HEK293 (cell line): Measurements from ENCODE around the gene INHBA.

Experiments used
- CTCF ChIP-seq: fragments of 450-650 bp; formaldehyde crosslinking; IDR thresholded peaks from 2 replicates; pipeline ENCODE4 v1.5.1; 2016; ENCODE audit warnings: missing biosample characterization, missing genetic modification characterization
- KLF16 ChIP-seq: fragments of 450-650 bp; formaldehyde crosslinking; IDR thresholded peaks from 2 replicates; pipeline ENCODE4 v1.5.1; 2017; ENCODE audit warnings: missing biosample characterization, missing genetic modification characterization
- SCRT1 ChIP-seq: fragments of 450-650 bp; formaldehyde crosslinking; IDR thresholded peaks from 2 replicates; pipeline ENCODE4 v1.5.1; 2016; ENCODE audit warnings: missing biosample characterization, missing genetic modification characterization, borderline replicate concordance
- SP2 ChIP-seq: fragments of 450-650 bp; formaldehyde crosslinking; IDR thresholded peaks from 2 replicates; pipeline ENCODE4 v1.5.1; 2016; ENCODE audit warnings: missing biosample characterization, missing genetic modification characterization
- ZNF174 ChIP-seq: fragments of 450-650 bp; formaldehyde crosslinking; IDR thresholded peaks from 2 replicates; pipeline ENCODE4 v1.5.0; 2017; ENCODE audit warnings: missing biosample characterization, mild to moderate bottlenecking, missing genetic modification characterization
- ZNF223 ChIP-seq: fragments of 450-650 bp; formaldehyde crosslinking; IDR thresholded peaks from 2 replicates; pipeline ENCODE4 v1.5.1; 2016; ENCODE audit warnings: missing biosample characterization, missing genetic modification characterization
- ZNF747 ChIP-seq: fragments of 450-650 bp; formaldehyde crosslinking; IDR thresholded peaks from 2 replicates; pipeline ENCODE4 v1.5.1; 2016; ENCODE audit warnings: missing biosample characterization, missing genetic modification characterization
- ZNF76 ChIP-seq: fragments of 450-650 bp; formaldehyde crosslinking; IDR thresholded peaks from 2 replicates; pipeline ENCODE4; 2016; ENCODE audit warnings: low read depth, missing biosample characterization, missing genetic modification characterization, borderline replicate concordance
- TF ChIP-seq, protein P1 (sequence below): fragments of 450-650 bp; formaldehyde crosslinking; IDR thresholded peaks from 2 replicates; pipeline ENCODE4 v1.5.1; 2016; ENCODE audit warnings: missing biosample characterization, missing genetic modification characterization
- TF ChIP-seq, protein P2 (sequence below): fragments of 450-650 bp; IDR thresholded peaks from 2 replicates; pipeline ENCODE4 v1.5.1; 2018; ENCODE audit warnings: missing biosample characterization, missing genetic modification characterization

DNA sequence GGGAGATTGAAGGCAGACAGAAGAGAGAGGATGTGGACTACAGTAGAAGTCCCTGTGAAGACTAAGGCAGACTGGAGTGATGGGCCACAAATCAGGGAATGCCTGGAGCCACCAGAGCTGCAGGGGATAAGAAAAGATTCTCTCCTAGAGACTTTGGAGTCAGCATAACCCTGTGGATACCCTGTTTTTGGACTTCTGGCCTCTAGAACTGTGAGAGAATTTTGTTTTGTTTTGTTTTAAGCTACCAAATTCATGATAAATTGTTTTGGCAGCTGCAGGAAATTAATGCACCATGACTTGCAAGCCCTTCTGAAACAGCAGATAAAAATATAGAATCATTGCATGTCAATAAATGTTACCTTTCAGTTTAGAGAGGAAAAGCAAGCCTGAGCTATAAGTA, 41.3 kb downstream of the INHBA start:
- TF ChIP-seq CTCF (tag by site-specific recombination) (no peak), SP2 (no peak), ZNF747 (no peak), SCRT1 (tag by site-specific recombination) (no peak), ZNF76 (tag by site-specific recombination) (no peak), ZNF223 (tag by site-specific recombination) (no peak), KLF16 (tag by site-specific recombination) (no peak), ZNF174 (tag by site-specific recombination) (no peak)
- TF ChIP-seq, protein P1, sequence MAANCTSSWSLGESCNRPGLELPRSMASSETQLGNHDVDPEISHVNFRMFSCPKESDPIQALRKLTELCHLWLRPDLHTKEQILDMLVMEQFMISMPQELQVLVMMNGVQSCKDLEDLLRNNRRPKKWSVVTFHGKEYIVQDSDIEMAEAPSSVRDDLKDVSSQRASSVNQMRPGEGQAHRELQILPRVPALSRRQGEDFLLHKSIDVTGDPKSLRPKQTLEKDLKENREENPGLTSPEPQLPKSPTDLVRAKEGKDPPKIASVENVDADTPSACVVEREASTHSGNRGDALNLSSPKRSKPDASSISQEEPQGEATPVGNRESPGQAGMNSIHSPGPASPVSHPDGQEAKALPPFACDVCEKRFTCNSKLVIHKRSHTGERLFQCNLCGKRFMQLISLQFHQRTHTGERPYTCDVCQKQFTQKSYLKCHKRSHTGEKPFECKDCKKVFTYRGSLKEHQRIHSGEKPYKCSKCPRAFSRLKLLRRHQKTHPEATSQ (tag by site-specific recombination): no peak
- TF ChIP-seq, protein P2, sequence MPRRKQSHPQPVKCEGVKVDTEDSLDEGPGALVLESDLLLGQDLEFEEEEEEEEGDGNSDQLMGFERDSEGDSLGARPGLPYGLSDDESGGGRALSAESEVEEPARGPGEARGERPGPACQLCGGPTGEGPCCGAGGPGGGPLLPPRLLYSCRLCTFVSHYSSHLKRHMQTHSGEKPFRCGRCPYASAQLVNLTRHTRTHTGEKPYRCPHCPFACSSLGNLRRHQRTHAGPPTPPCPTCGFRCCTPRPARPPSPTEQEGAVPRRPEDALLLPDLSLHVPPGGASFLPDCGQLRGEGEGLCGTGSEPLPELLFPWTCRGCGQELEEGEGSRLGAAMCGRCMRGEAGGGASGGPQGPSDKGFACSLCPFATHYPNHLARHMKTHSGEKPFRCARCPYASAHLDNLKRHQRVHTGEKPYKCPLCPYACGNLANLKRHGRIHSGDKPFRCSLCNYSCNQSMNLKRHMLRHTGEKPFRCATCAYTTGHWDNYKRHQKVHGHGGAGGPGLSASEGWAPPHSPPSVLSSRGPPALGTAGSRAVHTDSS: no peak
